ENCODE measurements around the gene UXS1.

The UXS1 gene

DNA sequence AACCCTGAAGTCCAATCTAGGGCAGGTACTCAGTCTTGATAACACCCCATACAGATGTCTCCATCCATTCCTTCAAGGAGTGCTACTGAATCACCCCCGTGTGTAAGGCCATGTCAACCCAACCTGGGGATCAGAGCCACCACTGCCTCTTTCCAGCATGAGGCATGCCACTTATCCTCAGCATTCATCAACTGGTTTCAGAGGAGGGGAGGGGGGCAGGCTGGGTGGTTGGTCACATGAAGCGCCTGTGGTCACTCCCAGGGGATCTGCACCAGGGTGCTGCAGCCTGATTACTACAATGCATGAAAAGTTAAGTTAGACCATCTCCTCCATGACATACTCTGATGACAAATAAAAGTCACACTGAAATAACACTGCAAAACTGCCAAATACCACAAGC, 65.0 kb downstream of the UXS1 start:
- DNase-seq = no peak

DNA sequence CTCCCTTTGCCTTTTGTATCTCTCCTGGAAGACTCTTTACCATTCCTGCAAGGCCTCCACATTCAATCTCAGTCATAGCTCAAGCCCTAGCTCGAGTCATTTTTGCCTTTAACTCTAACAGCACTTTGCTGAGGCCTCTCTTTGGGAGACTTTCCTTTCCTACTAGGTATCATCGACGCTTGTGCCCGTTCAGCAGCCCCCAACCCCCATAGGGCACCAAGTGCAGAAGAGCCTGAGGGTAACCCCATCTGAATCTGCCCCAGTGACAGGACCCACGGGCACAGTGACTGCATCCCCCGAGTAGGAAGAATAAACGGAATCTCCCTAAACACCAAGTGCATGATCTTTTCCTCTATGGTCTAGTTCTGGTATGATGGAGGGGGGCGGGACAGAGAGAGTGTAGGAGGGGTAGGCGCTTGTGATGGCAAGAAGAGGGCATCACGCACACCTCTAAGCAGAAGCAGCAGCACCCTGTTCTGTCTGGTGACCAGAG, 66.3 kb downstream of the UXS1 start:
- no peak for DNase-seq

DNA sequence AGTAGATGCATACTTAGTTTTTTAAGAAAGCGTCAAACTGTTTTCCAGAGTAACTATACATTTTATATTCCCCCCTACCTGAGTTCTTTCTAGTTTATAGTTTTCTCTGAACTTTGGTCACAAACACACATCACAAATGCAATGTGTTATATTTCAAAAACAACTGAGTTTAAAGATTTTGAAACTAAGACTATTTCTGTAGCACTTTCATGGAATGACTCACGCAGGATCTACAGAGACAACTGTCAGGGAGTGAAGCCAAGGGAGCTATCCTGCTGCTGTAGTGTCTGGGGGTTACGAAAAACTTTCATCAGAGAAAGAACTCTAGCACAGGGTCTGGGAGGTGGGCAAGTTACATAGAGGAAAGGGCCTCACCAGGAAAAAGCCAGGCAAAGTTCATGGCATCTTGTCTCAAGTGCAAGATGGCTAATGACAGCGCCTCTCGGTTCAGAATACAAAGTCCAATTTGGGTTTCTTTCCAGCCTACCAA, 66.8 kb downstream of the UXS1 start:
- no peak for DNase-seq

DNA sequence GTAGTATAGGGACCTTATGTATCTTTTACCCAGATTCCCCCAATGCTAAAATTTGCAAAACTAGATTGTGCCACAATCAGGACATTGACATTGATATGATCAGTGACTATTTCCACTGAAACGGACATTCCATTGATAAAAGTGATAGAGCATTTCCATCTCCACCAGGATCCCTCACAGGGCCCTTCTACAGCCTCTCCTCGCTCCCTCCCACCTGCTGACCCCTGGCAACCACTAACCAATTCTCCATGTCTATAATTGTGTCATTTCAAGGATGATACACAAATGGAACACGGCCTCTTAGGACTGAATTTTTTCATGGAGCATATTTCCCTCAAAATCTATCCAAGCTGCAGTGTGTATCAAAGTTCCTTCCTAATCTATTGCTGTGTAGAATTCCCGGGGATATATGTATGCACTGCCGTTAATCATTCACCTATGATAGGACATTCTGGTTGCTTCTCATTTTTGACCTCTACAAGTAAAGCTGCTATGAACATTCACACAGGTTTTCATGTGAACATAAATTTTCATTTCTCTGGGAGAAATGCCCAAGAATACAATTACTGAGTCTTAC, 67.3 kb downstream of the UXS1 start:
- no peak for DNase-seq

DNA sequence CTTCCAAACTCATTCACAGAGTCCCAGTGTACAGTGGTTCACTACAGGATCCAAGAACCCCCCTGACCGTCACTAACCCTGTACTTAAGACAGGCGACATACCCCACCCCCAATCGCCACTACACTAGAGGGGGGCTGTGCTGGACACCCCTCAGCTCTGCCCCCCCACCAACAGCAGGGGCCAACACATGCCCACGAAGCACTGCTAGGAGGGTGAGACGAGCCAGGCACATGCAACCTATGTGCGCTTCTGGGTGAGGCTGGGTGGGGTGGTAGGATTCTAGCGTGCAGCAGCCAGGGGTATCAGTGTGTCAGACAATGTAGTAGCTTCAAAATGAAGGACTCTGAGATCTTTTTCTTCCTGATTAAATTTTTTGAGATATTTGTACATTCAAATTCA, 67.8 kb downstream of the UXS1 start:
- no peak for DNase-seq

DNA sequence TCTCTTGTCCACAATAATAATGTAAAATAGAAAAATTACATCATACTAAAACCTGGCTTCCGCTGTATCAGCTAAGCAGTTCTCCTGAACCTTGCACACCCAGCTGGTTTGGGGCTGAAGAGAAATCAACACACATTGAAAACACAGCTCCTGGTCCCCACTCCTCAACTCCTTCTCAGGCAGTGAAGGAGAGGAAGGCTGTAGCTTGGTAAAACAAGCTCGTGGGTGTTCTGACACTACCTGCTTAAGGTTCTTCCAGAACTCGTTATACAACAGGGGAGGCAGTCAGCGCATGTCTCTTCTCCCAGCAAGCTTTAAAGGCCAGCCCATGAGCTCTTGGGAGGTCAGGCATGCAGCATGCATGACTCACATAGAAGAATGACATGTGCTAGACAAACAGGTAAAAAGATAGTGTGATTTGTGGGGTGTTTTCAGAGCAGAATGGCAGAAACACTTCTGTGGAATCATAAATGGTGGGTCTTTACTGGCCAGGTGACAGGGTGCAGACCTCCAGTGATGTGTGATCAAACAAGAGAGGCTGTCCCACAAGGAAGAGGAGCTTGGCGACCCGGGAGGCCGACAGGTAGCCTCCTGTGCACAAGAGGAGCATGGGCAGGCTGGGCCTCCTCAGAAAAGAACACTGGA, 69.1 kb downstream of the UXS1 start:
- no peak for DNase-seq

DNA sequence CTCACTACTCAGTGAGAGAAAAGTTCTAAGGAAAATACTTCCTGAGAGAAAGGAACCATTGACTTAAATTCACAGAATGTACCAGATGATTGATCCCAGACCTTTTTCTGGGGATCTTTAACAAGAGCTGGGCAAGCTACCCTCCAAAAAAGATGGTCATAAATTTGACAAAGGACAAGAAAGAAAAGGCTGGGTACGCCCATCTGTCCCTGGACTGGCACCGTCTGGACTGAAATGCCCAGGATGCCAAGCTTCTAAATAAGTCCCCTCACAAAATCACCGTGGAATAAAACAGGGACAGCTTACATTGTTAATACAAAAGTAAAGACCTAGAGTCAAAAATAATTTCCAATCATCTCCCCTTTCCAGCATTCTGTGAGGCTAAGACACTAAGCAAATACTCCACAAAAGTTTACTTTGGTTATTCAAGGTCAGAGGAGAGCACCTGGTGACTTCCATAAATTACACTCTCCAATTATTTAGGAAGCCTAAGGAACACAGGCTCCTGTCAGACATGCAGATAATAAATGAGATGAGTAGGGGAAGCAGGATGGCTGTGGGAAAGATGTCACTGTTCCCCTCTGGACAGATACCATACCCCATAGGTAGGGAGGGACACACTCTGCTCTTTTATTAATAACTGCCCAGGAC, 69.9 kb downstream of the UXS1 start:
- DNase-seq = no peak

DNA sequence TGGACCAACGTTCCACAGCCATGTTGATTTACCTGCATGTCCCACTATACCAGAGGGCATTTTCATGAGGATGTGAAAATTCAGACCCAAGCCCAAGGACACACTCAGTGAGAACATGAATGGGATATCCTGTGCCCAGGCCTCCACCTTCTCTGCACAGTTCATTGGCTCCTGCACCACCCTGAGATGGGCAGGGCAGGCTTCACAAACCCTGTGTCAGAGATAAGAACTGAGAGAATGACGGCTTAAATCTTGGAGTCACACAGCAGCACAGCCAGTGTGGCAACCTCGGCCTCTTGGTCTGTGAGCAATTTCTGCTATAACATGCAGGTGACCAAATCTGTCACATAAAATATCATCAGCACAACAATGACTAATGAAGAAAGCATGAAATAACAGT, 71.9 kb downstream of the UXS1 start:
- no peak for DNase-seq

DNA sequence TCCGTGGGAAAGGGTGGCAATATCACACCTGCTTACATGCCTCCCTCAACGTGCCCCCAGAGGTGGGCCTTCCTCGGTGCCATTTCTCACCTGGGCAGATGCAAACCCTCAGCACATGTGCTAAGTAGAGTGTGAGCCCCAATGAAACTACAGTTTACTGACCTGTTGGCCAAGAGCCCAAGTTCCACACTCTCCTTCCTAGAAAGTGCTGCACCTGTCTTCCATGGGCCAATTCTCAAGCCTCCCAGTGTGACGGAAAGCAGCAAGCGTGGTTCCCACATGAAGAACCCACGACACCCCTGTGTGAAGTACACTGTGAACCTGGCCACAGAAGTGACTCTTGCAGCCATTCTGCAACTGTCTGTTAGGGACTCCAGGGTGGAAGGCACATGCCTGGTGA, 73.7 kb downstream of the UXS1 start:
- no peak for DNase-seq

DNA sequence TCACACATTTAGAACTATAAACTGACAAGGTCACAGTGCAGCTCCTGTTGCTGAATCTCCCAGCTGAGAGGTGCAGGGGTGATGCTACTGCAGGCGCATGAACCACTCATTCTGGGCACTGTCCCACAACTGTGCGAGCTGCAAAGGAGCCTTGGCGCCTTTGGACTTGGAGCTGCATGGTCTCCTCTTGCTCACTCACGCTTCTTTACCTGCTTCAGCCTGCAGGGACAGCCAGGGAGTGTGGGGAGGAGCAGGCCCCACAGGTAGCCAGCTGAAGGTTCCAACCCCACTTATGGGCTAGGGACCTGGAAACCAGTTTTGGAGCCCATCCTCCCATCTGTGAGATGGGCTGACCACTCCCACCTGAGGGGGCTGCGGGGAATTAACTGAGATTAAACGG, 75.0 kb downstream of the UXS1 start:
- no peak for DNase-seq

DNA sequence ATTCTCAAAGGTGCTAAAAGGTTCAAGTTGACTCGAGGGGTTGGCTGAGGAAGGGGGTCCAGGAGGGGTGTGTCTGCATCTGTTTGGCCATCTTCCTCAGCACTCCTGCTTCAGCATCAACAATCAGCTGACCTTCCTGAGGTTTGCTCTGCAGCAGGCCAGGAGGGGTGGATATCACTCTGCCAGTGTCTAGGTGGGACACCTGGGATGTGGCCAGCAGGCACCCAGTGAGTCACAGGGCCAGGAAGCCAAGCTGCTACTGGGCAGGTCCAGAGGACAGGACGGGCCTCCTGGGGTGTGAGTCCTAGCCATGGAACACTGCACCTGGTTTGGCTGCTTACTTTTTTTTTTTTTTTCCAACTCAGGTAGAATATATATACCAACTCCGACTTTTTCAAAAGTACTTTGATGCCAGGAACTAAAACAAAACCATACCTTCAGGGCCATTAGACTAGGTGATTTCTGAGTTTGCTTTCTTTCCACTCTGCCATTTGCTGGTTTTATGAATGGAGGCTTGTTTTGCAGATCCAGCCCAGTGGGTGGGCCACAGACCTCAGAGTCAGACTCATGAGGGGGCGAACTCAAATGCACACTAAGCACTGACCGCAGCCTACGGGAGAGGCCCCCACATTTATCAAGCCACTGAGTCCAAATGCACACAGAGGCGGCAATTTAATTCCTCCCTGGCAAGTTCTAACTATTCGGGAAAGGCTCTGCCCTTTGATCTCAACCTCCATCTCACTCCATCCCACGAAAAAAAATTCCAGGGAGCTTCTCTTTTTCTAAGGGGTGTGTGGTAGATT, 76.0 kb downstream of the UXS1 start:
- DNase-seq = no peak

DNA sequence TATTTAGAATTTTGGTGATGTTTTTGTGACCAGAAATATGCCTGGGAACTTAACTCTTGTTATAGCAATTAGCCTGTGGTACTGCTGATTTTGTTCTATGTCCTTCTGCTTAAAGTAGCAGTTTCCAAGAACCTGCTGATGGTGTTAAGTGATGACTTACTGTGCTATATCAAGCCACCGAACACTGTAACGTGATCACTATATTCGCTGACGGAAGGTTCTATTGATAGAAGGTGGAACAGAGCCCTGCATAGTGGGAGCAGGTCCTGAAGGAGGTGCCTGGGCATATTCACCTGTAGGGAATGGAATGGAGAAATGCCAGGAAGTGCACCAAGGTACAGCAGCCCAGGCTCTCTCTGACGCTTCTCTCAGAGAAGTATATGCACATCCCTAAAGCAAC, 76.8 kb downstream of the UXS1 start:
- DNase-seq = no peak

DNA sequence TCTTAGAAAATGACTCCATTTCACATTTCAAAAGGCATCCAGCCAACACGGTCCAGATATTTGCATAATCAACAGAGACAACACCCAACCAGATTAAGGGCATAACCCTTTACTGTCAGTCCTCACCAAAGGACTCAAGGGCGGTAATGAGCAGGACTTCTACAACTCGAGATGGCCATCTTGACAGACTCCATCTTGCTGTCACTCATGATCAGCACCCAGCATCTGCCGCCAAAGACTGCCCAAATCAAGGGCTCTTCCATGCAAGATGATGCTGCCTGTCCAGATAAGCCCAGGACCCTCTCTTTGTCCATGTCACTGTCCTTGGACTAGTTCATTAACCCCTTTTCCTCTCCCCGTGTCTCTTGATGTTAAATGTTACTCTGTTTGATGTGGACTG, 77.9 kb downstream of the UXS1 start:
- no peak for DNase-seq

DNA sequence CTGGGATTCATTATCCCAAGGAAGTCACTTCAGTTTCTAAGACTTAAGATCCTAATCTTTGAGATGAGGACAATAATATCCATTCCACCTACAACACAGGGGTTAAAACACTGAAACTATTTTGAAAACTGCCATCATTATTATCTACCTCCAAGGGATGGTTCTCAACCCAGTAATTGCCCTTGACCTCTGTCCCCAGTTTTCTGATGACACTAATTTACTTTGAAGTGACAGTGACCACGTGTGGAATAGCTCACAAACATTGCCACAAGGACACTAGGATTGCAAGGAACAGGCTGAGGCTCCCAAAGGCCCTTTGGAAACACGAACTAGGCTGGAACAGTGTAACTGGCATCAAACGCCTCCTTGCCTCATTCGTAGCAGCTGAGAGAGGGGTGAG, 78.4 kb downstream of the UXS1 start:
- DNase-seq = no peak

DNA sequence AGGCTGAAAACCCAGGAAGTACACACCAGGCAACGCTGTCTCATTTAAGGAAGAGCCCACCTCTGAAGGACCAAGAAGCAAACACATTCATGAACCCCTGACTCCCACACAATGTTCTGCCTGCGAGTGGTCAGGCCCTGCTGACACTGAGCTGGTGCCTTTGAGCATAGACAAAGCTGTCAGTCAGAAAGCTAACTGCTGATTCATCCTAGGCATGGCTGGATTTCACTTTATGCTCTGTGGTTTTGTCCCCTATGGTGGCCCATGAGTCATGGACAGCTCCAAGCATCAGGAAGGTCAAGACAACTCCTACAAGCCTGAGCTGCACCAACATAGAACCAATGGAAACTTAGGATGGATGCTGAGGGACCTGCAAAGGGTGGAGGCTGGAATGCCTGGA, 78.9 kb downstream of the UXS1 start:
- no peak for DNase-seq

DNA sequence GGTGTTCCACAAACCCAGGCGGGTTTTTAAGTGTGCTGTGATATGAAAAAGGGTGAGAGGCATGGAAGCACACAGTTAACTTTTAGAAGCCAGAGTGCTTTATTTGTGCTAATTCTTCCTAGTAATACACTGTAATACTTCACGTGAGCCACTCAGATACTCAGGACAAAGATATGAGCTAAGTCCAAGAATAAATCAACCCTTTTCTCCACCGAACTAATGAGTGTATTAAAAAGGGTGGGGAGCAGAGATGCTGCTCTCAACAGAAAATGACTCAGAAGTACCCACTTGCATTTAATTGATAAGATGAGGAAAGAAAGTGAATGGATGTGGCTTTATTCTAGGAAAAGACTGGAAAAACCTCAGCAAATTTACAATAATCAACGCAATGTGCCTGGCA, 79.9 kb downstream of the UXS1 start:
- no peak for DNase-seq

DNA sequence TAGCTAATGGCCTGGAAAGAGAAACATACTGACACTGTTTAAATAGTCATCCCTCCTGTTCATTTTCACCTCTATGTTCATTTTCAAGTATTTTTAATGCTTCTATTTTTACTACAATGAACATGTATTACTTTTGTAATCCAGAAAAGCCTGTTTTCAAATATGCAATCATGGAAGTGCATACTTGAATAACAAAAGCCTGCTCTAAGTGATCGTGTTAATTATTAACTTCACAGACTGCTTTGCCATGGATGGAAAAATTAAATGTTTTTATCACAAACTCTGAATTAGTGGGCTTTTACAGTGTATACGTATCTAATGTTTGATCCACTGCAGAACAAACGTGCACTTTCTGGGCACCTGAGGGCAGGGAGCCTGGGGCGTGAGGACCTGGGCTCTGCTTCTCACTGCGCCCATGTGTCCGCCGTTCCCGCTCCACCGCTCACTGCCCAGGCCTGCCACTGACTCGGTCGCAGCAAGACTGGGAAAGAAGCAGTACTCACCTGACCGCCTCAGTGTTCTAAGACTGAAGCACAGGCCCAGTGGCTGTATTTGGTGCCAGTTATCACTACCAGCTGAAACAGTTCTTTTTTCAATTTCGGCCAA, 80.6 kb downstream of the UXS1 start:
- DNase-seq = no peak

DNA sequence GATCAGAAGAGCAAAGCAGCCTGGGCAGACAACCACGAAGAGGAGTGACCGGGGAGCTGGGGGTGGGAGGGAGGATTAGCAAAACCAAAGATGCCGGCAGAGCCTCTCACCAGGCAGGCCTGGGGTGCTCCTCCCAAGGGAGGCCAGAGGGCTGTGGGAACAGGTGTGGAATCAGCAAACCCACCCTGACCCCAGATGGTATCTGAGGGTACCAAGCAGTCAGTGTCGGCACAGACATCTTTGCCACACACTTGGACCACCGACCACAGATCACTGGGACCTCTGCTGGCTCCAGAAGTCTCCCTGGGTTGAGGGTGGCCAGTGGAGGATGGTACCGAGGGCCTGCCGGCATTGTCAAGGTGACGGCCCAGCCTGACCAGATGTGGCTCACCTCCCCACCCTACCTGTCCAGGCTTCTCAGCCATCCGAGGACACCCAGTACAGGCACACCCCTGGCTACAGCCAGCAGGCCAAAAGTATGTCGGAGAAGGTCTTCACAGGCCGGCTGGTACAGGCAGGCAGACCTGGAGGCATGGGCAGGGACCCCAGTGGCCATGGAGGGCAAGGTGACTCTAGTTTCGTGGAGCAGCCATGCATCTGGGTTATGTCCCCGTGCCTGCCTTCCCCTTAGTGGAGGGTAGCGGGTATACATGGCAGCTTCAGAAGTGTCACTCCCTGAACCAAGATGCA, 82.1 kb downstream of the UXS1 start:
- no peak for DNase-seq

DNA sequence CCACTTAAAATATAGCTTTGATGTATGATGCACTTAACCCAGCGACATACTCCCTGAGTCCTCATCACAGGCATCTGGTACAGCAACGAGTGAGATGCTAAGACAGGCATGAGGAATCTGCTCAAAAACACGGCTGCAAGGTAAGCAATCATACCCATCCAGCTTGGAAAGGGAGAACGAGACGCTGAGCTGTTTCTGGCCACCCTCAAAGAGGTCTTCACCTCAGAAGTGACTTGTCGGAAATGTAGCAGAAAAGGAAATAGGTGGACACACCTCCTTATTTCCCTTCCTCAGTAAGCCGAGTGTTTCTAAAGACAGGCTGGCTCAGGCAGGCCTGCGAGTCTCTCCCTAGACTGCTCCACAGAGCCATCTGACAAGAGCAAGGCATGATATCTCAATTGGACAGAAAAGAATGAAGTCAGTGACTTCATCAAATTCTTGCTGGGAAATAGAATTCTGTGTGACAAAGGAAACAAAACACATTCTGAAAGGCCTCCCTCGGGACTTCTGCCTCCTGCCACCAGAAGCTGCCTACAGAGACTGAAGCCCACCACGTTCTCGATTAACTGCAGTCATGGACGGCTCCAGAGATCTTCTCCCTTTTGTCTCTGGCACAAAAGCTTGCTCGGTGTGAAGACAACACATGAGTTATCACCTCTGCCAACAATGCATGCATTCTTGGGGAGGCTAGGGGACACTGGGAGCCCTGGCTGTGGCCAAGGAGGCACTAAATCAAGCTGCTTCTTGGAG, 84.3 kb downstream of the UXS1 start:
- DNase-seq = no peak

DNA sequence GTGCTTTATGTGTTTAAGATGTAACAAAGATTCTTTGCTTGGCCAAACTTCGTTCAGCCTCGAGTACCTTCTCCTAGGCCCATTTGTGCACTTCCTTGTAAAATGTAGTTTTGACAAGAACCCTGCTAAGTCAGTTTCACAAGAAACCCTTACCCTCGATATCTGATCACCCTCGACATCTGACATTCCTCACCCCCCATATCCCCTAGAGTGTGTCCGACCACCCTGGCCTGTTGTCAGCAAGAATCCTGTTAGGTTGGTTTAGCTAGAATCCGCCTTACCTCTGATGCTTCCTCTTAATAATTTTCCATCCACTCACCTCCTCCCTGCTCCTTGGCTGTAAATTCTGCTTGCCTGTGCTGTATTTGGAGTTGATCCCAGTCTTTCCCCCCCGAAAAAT, 85.3 kb downstream of the UXS1 start:
- no peak for DNase-seq

DNA sequence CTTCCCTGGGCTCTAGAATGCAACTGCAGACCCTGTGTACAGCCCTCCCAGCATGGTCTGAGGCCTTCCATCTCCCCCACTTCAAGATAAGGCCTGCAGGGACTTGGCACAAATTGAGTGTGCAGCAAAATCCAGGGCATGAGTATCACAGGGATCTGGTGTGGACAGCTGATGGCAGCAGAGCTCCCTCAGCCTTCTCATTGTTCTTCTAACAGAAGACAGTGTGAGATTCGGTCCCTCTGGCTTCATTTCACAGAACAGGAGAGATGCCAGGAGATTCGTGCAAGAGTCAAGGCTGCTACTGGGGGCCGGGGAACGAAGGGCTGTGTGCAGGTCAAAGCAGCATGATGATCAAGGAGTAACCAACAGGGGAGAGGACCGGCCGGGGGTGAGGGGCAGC, 85.8 kb downstream of the UXS1 start:
- DNase-seq = no peak

All from CD4-positive, alpha-beta T cell treated with Interleukin-4 for 4 hours (primary cell).